Activated T-helper 9 cell treated with anti-CD3 and anti-CD28 coated beads, Interleukin-2, amount 50 U/mL, for 16 hours (primary cell): ENCODE data around the gene ORC5.
A peak's percentile ranks its signal among the peaks of the same experiment; 100 is the strongest.
"Not testable (repeated sequence)": the region's sequence is repeated elsewhere in the genome, so short reads cannot be mapped to it uniquely, and the experiment has no call there.

Experiments
- DNase-seq: peaks from one replicate; pipeline ENCODE4 v3.0.0-alpha.2; 2020; ENCODE audit warnings: low read depth

The ORC5 gene

DNA sequence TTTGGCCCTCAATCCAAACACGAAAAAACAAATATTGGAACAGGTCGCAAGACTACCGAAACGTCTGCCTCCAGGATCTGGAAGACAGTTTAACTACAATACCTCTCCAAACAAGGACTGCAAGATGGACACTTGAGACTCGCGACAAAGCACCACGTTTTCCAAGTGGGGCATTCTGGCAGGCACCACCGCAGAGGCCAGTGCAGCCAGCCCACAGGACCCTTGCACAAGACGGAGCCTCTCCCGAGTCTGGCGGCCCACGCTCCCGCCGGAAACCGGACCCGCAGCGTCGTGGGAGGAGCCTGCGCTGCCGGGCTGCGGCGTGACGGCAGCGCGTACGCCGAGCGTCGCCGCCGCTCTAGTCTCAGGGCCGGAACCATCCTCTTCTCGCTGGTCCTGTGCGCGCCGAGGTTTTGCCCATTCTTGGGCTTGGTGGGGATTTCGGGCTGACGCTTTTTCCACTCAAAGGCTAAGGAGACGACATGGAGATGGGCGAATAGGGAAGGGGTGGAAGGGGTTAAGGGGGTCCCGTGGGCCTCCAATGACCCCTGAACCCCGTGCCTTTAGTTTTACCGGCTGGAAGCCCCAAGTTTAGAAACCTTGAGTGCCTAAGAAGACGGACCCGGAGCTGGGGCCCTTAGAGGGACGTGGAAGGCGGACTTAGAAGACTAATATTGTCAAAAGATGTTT lies at the start of gene ORC5:
Gene ORC5 (minus strand): TSS at position 283 of the 690 bp plus-strand sequence. CDS start 109 bp downstream, at position 174.
- DNase-seq: peak; percentile 71

- DNase-seq: no peak
Observed at GRCh38 chr7:104255616-104256015, 47.8 kb upstream of the ORC5 start.

DNA sequence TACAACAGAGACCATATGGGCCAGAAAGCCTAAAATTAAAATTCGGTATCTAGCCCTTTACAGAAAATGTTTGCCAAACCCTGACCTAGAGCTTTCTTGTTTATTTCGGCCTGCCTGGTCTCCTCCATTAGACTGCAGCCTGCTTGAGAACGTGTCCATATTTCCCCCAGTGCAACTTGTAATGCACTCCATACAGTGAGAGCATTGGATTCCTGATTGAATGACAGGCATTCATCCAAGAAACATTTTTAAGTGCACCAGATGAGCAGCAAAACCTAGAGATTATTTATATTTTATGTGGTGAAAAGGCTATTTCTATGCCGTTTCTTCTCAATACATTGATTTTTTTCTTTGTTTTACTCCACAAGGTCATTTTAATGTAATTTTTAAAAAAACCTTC lies 47.4 kb upstream of the ORC5 start:
- no peak for DNase-seq

DNA sequence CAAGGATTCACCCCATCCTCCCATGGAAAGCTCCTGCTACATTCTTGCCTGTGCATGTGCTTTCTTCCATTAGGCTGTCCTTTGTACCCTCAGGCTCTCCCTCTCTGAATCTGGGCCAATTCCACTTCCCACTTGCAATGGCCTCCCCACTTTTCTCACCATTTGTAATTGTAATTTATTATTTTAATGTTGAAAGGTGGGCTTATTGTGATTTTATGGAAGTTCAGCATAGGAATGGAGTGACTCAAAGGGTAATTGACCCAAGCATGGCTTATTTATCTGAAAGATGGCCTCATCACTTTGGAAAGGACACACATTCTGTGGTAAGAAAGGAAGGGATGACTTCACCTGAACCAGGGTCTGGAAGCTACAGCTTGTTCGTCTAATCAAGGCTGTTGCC lies 46.9 kb upstream of the ORC5 start:
- no peak for DNase-seq

DNA sequence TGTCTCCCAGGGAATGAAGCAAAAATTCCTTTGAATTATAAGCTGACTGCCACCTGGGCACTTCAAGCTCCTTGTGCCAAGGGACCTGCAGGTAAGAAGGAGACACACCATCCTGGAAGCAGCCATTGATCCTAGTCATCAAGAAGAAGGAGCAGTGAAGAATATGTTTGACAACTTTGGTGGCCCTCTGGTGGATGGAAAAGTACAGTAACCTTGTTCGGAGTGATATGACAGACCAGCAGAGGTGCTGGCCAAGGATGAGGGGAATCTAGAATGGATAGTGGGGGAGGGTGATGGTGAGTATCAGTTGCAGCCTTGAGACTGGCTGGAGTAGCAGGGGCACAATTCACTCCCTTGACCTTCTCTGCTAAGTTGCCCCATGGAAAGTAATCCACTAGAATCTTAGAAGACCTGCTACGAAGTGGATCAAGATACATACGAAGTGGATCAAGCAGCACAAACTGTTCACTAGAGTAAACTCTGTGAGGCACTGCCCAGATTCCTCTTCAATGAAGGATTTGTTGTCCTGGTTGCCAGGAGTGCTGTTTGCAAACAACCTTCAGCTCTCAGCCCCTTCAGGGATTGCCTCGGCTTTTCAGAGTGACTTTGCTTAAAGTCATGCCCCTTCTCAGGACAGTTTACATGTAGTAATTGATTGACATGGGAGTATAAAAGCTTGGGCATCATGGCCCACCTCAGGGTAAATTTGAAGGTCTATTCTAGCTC lies 44.8 kb upstream of the ORC5 start:
- DNase-seq: no peak

DNA sequence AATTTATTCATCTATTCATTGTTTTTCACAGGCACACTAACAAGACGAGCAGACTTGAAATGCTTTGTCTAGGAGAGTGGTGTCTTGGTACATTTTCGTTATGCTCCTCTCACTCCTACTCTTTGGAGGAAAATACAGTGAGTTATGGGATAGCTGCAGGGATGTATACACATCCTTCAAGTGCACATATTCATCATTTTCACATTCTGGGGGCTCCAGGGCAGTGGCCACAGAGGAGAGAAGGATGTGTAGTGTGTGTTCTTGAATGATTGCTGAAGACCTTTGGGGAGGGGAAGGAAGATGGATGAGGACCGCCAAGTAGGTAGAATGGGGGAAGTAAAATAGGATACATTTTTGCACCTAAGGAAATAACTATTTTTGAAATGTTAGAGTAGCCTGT lies 34.8 kb upstream of the ORC5 start:
- DNase-seq: no peak

DNA sequence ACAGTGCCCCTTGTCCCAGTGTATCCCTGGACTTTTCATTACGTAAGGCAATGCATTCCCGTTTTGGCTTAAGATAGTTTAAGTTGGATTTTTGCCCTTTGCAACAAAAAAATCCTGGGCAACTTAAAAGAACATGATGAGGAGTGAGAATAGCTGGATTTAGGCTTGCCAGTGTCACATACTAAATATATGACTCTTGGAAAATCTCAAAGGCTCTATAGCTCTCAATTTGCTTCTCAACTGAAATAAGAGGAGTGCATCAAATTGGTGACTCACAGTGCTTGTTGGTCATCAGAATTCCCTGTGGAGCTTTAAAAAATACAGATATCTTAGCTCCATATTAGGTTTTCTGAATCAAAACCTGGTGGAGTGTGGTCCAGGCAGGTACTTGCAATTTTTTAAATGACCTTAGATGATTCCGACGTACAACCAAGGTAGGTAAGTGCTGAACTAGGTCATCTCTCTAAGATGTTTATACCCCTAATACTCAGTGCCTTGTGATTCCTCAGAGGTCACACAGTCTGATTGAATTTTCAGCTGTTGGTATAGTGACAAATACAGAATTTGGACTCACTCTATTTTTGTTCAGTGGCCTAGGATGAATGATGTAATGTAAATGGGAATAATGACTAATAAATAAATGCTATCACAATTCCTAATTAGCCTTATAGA lies 33.9 kb upstream of the ORC5 start:
- no peak for DNase-seq

DNA sequence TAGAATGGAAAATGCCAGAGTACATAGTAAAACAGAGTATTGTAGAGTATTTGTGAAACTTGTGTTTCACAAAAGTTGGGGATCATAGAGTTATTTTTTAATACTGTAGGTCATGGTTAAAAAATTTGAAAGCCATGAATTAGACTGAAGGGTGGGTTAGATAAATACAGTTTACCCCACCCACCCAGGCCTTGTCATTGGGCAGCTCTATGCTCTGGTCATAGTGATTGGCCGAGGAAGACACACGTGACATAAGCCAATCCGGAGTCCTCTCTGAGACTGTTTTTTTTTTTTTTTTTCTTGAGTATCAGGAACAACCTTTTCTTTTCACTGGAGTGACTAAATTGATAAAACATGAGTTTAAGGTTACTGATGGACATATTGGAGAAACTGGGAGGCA lies 33.3 kb upstream of the ORC5 start:
- DNase-seq: no peak

DNA sequence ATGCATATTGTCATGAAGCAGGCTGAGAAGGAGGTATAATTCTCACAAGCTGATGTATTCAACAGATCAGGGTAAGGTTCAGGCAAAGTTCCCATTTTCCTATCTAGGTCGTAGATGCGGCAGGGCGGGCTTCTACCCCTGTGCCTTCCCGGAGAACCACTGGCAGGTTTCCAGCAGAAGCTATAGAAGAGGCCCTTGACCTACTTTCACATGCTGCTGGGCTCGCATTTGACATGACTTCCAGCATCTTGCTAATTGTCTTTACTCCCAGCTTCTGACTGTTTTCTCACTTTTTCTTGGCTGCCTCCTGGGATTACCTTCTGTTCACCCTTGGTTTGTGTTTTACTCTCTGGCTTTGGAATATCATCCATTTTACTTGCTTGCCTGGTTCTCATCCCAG lies 32.6 kb upstream of the ORC5 start:
- DNase-seq: no peak

DNA sequence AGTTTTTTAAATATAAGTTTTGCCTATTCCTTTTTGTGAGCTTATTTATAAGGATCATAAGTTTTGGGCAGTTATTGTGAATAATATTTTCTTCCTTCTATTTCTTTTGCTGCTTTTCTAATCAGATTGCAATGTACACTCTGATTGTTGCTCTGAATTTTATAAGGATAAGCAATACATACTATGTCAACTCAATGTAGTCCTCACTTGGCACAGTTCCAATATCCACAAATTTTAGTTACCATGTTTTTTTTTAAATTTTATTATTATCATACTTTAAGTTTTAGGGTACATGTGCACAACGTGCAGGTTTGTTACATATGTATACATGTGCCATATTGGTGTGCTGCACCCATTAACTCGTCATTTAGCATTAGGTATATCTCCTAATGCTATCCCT lies 27.2 kb upstream of the ORC5 start:
- DNase-seq: not testable (repeated sequence)

DNA sequence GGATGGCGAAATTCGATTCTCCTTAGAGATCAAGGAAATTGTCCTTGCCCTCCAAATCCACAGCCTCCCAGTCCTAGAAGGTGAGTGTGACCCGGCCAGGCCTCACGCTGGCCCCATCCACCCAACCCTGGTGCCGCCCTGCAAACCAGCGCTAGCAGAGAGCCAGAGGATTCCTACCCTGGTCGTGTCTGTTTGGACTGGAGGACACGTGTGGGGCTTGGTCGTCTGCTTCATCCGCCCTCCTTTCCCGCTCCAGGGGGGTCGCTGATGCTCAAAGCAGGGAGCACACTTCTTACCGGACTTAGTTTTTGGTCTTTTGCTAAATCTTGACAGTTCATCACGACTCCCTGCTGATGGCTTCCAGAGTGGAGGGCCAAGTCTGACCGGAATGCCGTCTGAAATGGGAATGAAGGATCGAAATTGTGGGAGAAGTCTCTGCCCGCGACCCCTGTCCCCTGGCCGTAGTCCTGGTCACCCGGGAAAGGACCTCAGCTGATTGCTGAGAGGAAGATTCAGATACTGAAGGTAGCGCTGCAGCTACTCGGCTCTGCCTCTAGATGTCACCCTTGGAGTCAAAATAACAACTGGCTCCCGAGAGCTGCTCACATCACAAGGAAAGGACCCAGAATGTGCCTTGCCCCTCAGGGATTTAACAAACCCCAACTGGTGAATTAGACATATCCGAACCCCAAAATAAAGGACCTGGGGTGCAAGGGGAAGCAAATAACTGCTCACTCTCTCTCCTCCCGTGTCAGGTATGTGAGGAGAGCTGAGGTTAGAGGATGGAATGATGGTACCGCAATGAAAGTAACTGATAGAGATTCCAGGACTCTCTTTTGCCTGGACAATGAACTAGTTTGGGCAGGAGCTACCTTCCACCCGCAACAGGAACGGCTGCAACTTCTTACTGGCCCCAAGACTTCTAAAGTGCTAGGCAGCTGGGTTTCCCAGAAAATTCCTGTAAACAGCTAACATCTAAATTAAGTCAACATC lies 23.5 kb upstream of the ORC5 start:
- DNase-seq: no peak

GRCh38 chr7:104230606-104231005 lies 22.8 kb upstream of the ORC5 start:
- no peak for DNase-seq

DNA sequence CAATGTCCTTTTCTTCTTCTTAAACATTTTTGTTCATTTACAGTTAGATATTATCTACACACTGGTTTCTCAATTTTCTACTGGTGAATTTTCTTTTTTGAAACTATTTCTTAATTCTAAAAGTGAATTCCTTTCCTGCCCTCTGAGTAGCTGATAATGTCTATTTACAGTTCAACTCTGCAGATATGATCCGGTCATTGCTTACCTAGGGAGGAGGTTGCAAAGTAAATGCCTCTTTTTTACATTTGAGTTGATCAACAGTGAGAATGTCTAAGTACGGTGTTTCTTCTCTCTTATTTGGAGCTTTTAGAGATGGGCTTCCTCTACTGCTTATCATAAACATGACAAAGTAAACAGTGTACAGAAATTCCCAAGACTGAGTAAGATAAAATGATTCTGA lies 20.6 kb upstream of the ORC5 start:
- no peak for DNase-seq

GRCh38 chr7:104225451-104225850 lies 17.6 kb upstream of the ORC5 start:
- DNase-seq: no peak

- no peak for DNase-seq
Observed at GRCh38 chr7:104217620-104218019, 9.8 kb upstream of the ORC5 start.

GRCh38 chr7:104209063-104209462 lies 1.2 kb upstream of the ORC5 start:
- no peak for DNase-seq

GRCh38 chr7:104208421-104208780 lies 588 bp upstream of the ORC5 start:
- DNase-seq: no peak

DNA sequence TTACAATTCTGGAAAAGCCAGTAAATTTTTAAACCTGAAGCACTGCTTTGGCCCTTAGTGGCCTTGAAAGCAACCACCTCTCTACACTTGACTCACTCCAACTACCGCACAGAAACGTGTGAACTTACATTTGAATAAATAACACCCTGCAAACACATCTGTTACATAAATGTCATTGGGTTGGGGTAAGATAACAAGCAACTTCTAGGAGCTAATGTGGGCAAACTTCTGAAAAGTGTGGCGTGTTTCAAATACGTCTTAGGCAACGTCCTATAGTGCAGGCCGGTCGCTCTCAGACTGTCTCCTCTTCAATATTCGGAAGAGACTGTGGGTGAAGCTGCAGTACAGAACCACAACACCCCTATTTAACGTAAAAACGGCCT lies 474 bp downstream of the ORC5 start:
- no peak for DNase-seq

DNA sequence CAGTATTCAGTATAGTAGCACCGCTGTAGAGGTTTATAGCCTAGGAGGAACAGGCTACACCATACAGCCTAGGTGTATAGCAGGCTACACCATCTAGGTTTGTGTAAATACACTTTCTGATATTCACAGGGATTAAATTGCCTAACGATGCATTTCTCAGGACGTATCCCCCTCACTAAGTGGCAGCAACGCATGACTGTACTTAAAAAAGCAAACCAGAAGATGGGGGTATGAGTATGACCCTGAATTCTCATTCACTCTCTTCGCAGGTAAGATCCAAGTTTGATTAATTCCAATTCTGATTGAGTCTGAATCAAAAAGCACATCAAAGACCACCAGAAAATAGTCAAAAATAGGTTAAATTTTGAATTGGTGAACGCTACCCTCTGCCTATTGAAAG lies 972 bp downstream of the ORC5 start:
- no peak for DNase-seq

GRCh38 chr7:104198673-104199278 lies 9.0 kb downstream of the ORC5 start:
- DNase-seq: no peak

DNA sequence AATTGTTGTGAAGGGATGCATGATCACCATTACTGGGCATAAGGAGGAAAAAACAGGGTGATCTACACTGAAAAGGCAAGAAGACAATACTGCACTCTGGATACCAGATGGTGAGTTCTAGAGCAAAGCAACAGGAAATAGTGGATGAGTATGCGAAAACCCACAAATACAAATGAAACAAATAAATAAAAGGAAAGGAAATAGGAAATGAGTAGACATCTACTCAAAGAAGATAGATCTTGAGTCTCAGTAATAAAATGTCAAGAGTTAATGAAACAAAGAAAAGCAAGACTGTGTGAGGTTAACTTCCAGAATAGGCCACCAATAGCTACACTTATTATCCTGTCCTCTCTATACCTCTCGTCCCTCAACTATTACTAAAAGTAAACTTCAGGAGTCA lies 11.7 kb downstream of the ORC5 start:
- no peak for DNase-seq

DNA sequence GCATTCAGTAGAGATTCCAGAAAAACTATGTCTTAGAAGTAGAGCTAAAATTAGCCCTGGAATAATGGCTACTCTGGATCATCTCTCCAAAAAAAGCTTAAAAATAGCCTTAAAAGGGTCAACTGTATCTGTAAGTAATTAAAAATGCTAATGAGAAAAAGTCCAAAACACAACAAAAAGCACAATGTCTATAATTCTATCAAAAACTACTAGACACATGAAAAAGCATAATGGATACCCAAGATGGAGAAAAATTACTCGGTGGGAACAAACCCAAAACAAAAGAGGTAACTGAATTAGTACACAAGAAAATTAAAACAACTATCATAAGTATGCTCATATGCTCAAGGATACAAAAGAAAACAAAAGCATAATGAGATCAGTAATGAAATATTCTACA lies 15.4 kb downstream of the ORC5 start:
- no peak for DNase-seq
